Tibial nerve (tissue), 3 donors: Measurements from ENCODE around the gene ZNF467.

Source experiments
- CTCF ChIP-seq, 5 experiments: fragments of 200-600 bp in 3 of 5; fragments of 450-650 bp in 2 of 5; sonication (generic) in 3 of 5; IDR thresholded peaks; one replicate each; pipeline ENCODE4 v1.5.1; 2016 to 2019; ENCODE audit warnings: antibody characterized with exemption in 5 of 5, mild to moderate bottlenecking in 3 of 5, moderate library complexity in 2 of 5
- POLR2A ChIP-seq, 2 donors: fragments of 450-650 bp; IDR thresholded peaks; one replicate each; pipeline ENCODE4 v1.6.1; 2017; ENCODE audit warnings: antibody characterized with exemption in 2 of 2, mild to moderate bottlenecking in 2 of 2, moderate library complexity in 2 of 2

GRCh38 chr7:149770728-149771636 lies 2.4 kb downstream of the ZNF467 start:
- no peak for TF ChIP-seq CTCF (IDR thresholded peaks at IDR 0.05)
- TF ChIP-seq POLR2A (IDR thresholded peaks at IDR 0.05): no peak
